Common myeloid progenitor, CD34-positive (primary cell): ENCODE data around the gene ENOX2. TPM values are rescaled to one million over a fixed set of nuclear protein-coding genes. Genes with fewer than 3 reads are reported as not detected.
A peak's percentile ranks its signal among the peaks of the same experiment; 100 is the strongest.
"Not testable (repeated sequence)": the region's sequence is repeated elsewhere in the genome, so short reads cannot be mapped to it uniquely, and the experiment has no call there.

ENCODE experiments used
- CTCF ChIA-PET: fragments of 350-600 bp; sonication (Branson Sonifier 250); formaldehyde crosslinking; loops from one replicate; lab custom pipeline; 2021; ENCODE audit warnings: antibody characterized with exemption; lab: Charles Lee
- POLR2A ChIA-PET: fragments of 350-600 bp; sonication (Branson Sonifier 250); formaldehyde crosslinking; loops from one replicate; lab custom pipeline; 2021; ENCODE audit warnings: antibody characterized with exemption; lab: Charles Lee
- DNase-seq, 3 donors: peaks; one replicate each; pipeline versions ENCODE4 v3.0.0 to v3.0.0-alpha.2; 2013
- H3K27ac ChIP-seq, 2 experiments: 1 replicate in 1 of 2; 2 replicates in 1 of 2; pipeline ENCODE4 v1.7.0; 2013; ENCODE audit warnings: inconsistent platforms in 2 of 2, low read length in 2 of 2, mild to moderate bottlenecking in 2 of 2, low read depth in 1 of 2, moderate library complexity in 1 of 2; ENCODE audit not compliant: severe bottlenecking in 2 of 2, insufficient read depth in 1 of 2, poor library complexity in 1 of 2
- H3K27me3 ChIP-seq, 5 experiments: replicated peaks in 2 of 5; 1 replicate in 3 of 5; 2 replicates in 2 of 5; pipeline versions ENCODE4 v1.6.1 to v1.7.0; 2013; ENCODE audit warnings: low read length in 4 of 5, mild to moderate bottlenecking in 2 of 5, moderate library complexity in 2 of 5, inconsistent platforms in 1 of 5; ENCODE audit not compliant: insufficient read depth in 5 of 5, control insufficient read depth in 4 of 5
- H3K36me3 ChIP-seq, 4 experiments: 1 replicate in 2 of 4; 2 replicates in 2 of 4; pipeline versions ENCODE4 v1.6.1 to v1.7.0; 2013; ENCODE audit warnings: low read length in 3 of 4, control low read depth in 1 of 4, mild to moderate bottlenecking in 1 of 4; ENCODE audit not compliant: control insufficient read depth in 4 of 4, insufficient read depth in 4 of 4
- H3K4me1 ChIP-seq, 4 experiments: 1 replicate in 3 of 4; 2 replicates in 1 of 4; pipeline versions ENCODE4 v1.6.1 to v1.7.1; 2013; ENCODE audit warnings: low read length in 3 of 4, mild to moderate bottlenecking in 3 of 4, control low read depth in 1 of 4, inconsistent platforms in 1 of 4, moderate library complexity in 1 of 4; ENCODE audit not compliant: control insufficient read depth in 4 of 4, insufficient read depth in 4 of 4; ENCODE audit errors: control extremely low read depth in 1 of 4
- H3K4me3 ChIP-seq, 7 experiments: 1 replicate in 4 of 7; 2 replicates in 3 of 7; pipeline versions ENCODE4 v1.5.1 to v1.7.0; 2013; ENCODE audit warnings: mild to moderate bottlenecking in 7 of 7, low read length in 6 of 7, moderate library complexity in 6 of 7, inconsistent platforms in 2 of 7, low read depth in 2 of 7, control low read depth in 1 of 7; ENCODE audit not compliant: insufficient read depth in 4 of 7, control insufficient read depth in 1 of 7; ENCODE audit errors: extremely low read depth in 1 of 7
- H3K9me3 ChIP-seq, 5 experiments: 1 replicate in 4 of 5; 2 replicates in 1 of 5; pipeline versions ENCODE4 v1.6.1 to v1.7.1; 2013; ENCODE audit warnings: low read length in 4 of 5, mild to moderate bottlenecking in 2 of 5, inconsistent platforms in 1 of 5, low read depth in 1 of 5, moderate library complexity in 1 of 5; ENCODE audit not compliant: control insufficient read depth in 4 of 5, insufficient read depth in 2 of 5; ENCODE audit errors: control extremely low read depth in 1 of 5
- WGBS: methylation state at CpG from one replicate; pipeline ENCODE4 v1.1.5; 2013; ENCODE audit not compliant: insufficient coverage; 5-methylcytosine and 5-hydroxymethylcytosine counted together
- polyA plus RNA-seq: library from polyadenylated mRNA; unstranded; fragments of 120-200 nt; gene quantifications from one replicate; pipeline ENCODE4 v1.2.1, GENCODE V29; 2013

ENOX2 gene
- 9.5 TPM for polyA plus RNA-seq

- CTCF ChIA-PET, result interaction anchor here (1.3 kb wide), 1 partner anchor 14 kb away, joined by 5 read pairs; no protein-coding TSS in a partner anchor
- H3K4me1 ChIP-seq, result peaks cover 2 to 7% (median 4%) of the 10 kb centered on the region in 4 experiments
- peaks cover 0 to 2% (median 0%) of the 10 kb centered on the region in 4 experiments for H3K36me3 ChIP-seq
- H3K27ac ChIP-seq, result peak within 1 kb of the TSS; percentile 74 to 88
- WGBS, result 26% methylated on average over 34 of the region's 50 CpGs
- peaks cover 0 to 3% (median 0%) of the 10 kb centered on the region in 5 experiments for H3K27me3 ChIP-seq
- H3K9me3 ChIP-seq, result peaks cover 0 to 4% (median 0%) of the 10 kb centered on the region in 5 experiments
- peak within 1 kb of the TSS; percentile 69 to 84 (median 74) for H3K4me3 ChIP-seq
- peak; percentile 92 to 97 (median 95) for DNase-seq
- POLR2A ChIA-PET, result interaction anchor here (0.5 kb wide), 1 partner anchor 731 kb away, joined by 5 read pairs; no protein-coding TSS in a partner anchor
These were observed at the start of gene ENOX2 for GRCh38 chrX:130902783-130903613. TSS of gene ENOX2 (minus strand) at chrX:130903209. CDS start at chrX:130703216, 199,993 bp downstream.

GRCh38 chrX:130952266-130953043 lies 49.4 kb upstream of the ENOX2 start:
- H3K9me3 ChIP-seq, result peaks cover 2 to 6% (median 4%) of the 10 kb centered on the region in 5 experiments
- H3K4me1 ChIP-seq, result no peaks in the 10 kb centered on the region
- peaks cover 0 to 2% (median 0%) of the 10 kb centered on the region in 5 experiments for H3K27me3 ChIP-seq
- H3K4me3 ChIP-seq, result no peak overlapping the region
- no peak overlapping the region for H3K27ac ChIP-seq
- ChIA-PET POLR2A (no interaction called here), CTCF (no interaction called here)
- H3K36me3 ChIP-seq, result no peaks in the 10 kb centered on the region
- WGBS, result 0% methylated on average over 1 of the region's 2 CpGs
- DNase-seq, result peak; percentile 36 to 80 (median 60)

- ChIA-PET CTCF (interaction anchor here (0.8 kb wide), 1 partner anchor 12 kb away, joined by 3 read pairs; no protein-coding TSS in a partner anchor), POLR2A (no interaction called here)
- H3K27ac ChIP-seq, result no peak overlapping the region
- H3K36me3 ChIP-seq, result no peaks in the 10 kb centered on the region
- no peak overlapping the region for H3K4me3 ChIP-seq
- DNase-seq, result no peak
- 83% methylated on average over 1 of the region's 2 CpGs for WGBS
- peaks cover 0 to 13% (median 1%) of the 10 kb centered on the region in 5 experiments for H3K27me3 ChIP-seq
- H3K4me1 ChIP-seq, result no peaks in the 10 kb centered on the region
- H3K9me3 ChIP-seq, result peaks cover 2 to 8% (median 4%) of the 10 kb centered on the region in 5 experiments
These were observed 41.2 kb upstream of the ENOX2 start for GRCh38 chrX:130944230-130944629.

- Histone ChIP-seq H3K4me1 (no peaks in the 10 kb centered on the region), H3K9me3 (no peaks in the 10 kb centered on the region), H3K4me3 (no peak overlapping the region), H3K36me3 (no peaks in the 10 kb centered on the region), H3K27me3 (peaks cover 0 to 3% (median 0%) of the 10 kb centered on the region in 5 experiments), H3K27ac (no peak overlapping the region)
- ChIA-PET CTCF (no interaction called here), POLR2A (no interaction called here)
- DNase-seq, result no peak
These were observed 34.1 kb upstream of the ENOX2 start for GRCh38 chrX:130937101-130937500.

- Histone ChIP-seq H3K27me3 (no peaks in the 10 kb centered on the region), H3K9me3 (no peaks in the 10 kb centered on the region), H3K4me3 (no peak overlapping the region), H3K27ac (no peak overlapping the region), H3K4me1 (no peaks in the 10 kb centered on the region), H3K36me3 (no peaks in the 10 kb centered on the region)
- ChIA-PET CTCF (no interaction called here), POLR2A (no interaction called here)
- WGBS, result 17% methylated on average over 1 of the region's 2 CpGs
- DNase-seq, result peak in 1 of 3 donors; percentile 13
These were observed 30.3 kb upstream of the ENOX2 start for GRCh38 chrX:130933358-130933757.

GRCh38 chrX:130920405-130920804 lies 17.4 kb upstream of the ENOX2 start:
- H3K27ac ChIP-seq, H3K27me3 ChIP-seq, H3K4me3 ChIP-seq, CTCF ChIA-PET, DNase-seq, H3K4me1 ChIP-seq, H3K9me3 ChIP-seq, POLR2A ChIA-PET, H3K36me3 ChIP-seq: not testable (repeated sequence)
- 62% methylated on average over 2 of the region's 2 CpGs for WGBS
